ENCODE results near the gene PCYT2. TPM values are rescaled to one million over a fixed set of nuclear protein-coding genes. Genes with fewer than 3 reads are reported as not detected.

PCYT2 gene
- polyA plus RNA-seq, 3 donors from 2014 or later, result 44.7 to 59.6 (median 49.5) TPM

DNA sequence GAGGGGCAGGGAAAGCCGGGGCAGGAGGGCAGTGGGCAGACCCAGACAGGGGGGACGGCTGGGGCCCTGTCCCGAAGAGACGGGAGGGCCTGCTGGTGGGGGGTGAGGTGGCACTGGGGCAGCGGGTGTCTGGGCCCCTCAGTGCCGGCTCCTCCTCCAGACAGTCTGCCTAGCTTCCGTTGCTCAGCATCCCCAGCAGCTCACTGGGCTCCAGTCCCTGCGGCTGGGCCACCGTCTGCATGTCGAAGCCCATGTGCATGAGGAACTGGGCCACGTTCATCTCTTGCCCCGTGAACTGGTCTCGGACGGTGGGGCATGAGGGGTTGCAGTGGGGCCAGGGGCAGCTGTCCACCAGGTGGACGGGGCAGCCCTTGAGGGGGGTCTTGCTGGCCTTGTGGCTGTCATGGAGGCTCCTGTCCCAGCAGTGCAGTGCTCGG, 41.6 kb upstream of the PCYT2 start:
- Mint-ChIP-seq H3K4me1 (peaks cover 0 to 1% of the 10 kb centered on the region in 2 donors), H3K36me3 (no peaks in the 10 kb centered on the region), H3K27me3 (ENCODE audit: low read depth in 3 of 3) (peaks cover 0 to 8% (median 2%) of the 10 kb centered on the region in 3 donors), H3K9me3 (no peaks in the 10 kb centered on the region), H3K4me3 (no peak overlapping the region), H3K27ac (no peak overlapping the region)
- DNase-seq, result no peak

DNA sequence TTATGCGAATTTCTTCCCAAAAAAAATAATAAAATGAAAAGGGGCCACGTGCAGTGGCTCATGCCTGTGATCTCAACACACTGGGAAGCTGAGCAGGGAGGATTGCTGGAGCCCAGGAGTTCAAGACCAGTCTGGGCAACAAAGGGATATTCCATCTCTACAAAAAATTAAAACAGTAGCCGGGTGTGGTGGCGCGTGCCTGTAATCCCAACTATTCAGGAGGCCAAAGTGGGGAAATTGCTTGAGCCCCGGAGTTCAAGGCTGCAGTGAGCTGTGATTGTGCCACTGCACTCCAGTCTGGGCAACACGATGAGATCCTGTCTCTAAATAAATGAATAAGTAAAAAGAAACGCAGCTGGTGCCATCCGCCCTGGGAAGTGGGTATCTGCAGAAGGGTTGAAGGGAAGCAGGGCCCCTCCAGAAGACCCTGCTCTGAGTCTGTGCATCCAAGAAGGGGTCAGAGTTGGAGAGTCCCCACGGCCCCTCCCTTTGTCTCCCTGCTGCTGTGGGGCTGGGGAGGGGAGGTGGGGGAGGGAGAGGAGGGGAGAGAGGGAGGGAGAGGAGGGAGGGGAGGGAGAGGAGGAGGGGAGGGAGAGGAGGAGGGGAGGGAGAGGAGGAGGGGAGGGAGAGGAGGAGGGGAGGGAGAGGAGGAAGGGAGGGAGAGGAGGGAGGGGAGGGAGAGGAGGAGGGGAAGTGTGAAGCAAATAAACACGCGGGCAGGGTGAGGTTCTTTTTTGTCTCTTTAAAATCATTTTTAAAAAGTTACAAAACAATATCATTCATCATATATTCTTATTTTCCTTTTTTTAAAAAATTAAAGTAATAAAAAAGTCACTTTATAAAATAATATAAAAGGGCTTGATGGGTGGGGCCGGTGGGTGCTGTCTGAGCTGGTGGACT, 40.8 kb upstream of the PCYT2 start:
- Mint-ChIP-seq H3K9me3 (no peaks in the 10 kb centered on the region), H3K27ac (no peak overlapping the region), H3K4me3 (no peak overlapping the region), H3K36me3 (no peaks in the 10 kb centered on the region), H3K27me3 (ENCODE audit: low read depth in 3 of 3) (peaks cover 0 to 8% (median 2%) of the 10 kb centered on the region in 3 donors), H3K4me1 (peaks cover 0 to 1% of the 10 kb centered on the region in 2 donors)
- DNase-seq, result no peak

DNA sequence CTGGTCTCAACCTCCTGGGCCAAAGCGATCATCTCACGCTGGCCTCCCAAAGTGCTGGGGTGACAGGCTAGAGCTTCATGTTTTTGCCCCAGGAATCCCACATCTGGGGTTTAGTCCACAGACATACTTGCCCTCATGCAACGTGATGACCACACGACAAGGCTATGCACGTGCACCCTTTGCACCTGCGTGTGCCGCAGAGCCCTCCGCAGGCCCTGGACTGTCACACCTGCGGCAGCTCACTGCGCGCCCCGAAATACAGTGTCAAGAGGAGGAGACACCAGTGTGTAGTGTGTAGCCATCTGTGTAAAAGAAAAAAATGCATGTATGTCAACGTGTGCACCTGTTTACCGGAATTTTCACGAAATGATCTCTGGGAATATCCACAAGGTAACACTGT, 39.3 kb upstream of the PCYT2 start:
- no peaks in the 10 kb centered on the region for H3K9me3 Mint-ChIP-seq
- no peak overlapping the region for H3K4me3 Mint-ChIP-seq
- no peaks in the 10 kb centered on the region for H3K36me3 Mint-ChIP-seq
- peaks cover 0 to 1% of the 10 kb centered on the region in 2 donors for H3K4me1 Mint-ChIP-seq
- no peak overlapping the region for H3K27ac Mint-ChIP-seq
- H3K27me3 Mint-ChIP-seq (ENCODE audit: low read depth in 3 of 3), result peaks cover 2 to 8% (median 2%) of the 10 kb centered on the region in 3 donors
- no peak for DNase-seq

DNA sequence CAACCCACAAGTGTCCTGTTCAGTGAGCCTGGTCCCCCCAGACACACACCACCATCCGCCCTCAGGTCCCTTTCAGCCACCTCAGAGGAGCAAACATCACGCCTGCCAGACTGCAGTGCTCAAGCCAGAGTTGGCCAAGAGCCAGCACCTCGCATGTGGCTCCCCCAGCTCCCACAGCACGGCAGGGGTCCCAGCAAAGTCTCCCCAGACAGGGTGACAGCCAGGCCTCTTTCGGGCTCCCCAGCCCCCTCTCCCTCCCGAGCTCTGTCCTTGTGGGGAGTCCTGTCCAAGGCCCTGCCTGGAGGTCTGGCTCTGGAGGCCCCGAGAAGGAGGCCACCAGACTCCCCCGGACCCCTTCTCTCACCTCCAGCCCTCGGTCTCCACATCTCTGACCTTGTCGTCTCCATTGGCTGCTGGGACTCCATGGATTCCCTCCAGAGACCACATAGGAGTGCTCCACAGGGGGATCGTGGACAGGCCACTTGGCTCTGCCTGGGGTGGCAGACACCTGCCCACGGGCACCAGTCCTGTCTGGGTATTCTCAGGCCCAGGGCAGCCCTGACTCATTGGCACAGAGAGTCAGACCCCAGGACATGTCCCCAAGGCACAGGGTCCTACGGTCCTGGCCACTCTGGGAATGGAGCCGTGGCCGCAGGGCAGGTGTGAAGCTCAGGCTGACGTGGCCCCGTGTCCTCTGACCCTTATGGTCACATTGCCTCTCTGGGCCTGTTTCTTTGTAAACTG, 37.6 kb upstream of the PCYT2 start:
- no peak for DNase-seq
- H3K4me3 Mint-ChIP-seq, result no peak overlapping the region
- H3K27ac Mint-ChIP-seq, result no peak overlapping the region
- peaks cover 2 to 5% (median 4%) of the 10 kb centered on the region in 3 donors for H3K27me3 Mint-ChIP-seq (ENCODE audit: low read depth in 3 of 3)
- H3K9me3 Mint-ChIP-seq, result no peaks in the 10 kb centered on the region
- peaks cover 0 to 1% of the 10 kb centered on the region in 2 donors for H3K4me1 Mint-ChIP-seq
- no peaks in the 10 kb centered on the region for H3K36me3 Mint-ChIP-seq

DNA sequence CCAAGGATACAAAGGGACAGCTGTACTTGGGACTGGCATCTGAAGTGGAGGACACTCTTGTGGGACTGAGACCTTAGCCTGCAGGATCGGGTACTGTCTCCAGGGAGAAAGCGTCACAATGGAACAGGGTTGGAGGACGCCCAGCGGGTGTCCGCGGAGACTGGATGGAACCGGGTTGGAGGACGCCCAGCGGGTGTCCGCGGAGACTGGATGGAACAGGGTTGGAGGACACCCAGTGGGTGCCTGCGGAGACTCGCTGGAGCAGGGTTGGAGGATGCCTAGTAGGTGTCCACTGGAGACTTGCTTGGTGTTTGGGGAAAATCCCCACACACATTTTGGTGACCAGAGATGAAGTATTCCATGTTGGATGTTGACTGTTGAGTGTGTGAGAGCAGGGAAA, 36.0 kb upstream of the PCYT2 start, which contains the start of gene MYADML2:
TSS of gene MYADML2 (minus strand) at position 45 of the 400 bp plus-strand sequence. CDS start 5,492 bp downstream, outside the sequence.
- peaks cover 0 to 1% of the 10 kb centered on the region in 2 donors for H3K4me1 Mint-ChIP-seq
- H3K27me3 Mint-ChIP-seq (ENCODE audit: low read depth in 3 of 3), result peaks cover 2 to 8% (median 5%) of the 10 kb centered on the region in 3 donors
- H3K4me3 Mint-ChIP-seq, result no peak within 1 kb of the TSS
- no peaks in the 10 kb centered on the region for H3K36me3 Mint-ChIP-seq
- H3K27ac Mint-ChIP-seq, result no peak within 1 kb of the TSS
- no peak for DNase-seq
- H3K9me3 Mint-ChIP-seq, result no peaks in the 10 kb centered on the region

DNA sequence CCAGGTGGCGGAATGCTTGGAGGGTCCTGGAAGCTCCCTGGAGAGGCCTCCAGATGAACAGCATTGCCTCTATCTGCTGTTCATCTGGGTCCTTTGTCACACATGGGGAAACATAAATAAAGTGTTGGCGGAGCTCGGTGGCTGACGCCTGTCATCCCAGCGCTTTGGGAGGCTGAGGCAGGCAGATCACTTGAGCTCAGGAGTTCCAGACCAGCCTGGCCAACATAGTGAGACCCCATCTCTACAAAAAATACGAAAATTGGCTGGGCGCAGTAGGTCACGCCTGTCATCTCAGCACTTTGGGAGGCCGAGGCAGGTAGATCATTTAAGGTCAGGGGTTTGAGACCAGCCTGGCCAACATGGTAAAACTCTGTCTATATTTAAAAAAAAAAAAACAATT, 33.7 kb upstream of the PCYT2 start:
- H3K27me3 Mint-ChIP-seq (ENCODE audit: low read depth in 3 of 3), result peaks cover 2 to 7% (median 7%) of the 10 kb centered on the region in 3 donors
- H3K27ac Mint-ChIP-seq, result no peak overlapping the region
- no peaks in the 10 kb centered on the region for H3K9me3 Mint-ChIP-seq
- no peak overlapping the region for H3K4me3 Mint-ChIP-seq
- no peak for DNase-seq
- no peaks in the 10 kb centered on the region for H3K36me3 Mint-ChIP-seq
- no peaks in the 10 kb centered on the region for H3K4me1 Mint-ChIP-seq

DNA sequence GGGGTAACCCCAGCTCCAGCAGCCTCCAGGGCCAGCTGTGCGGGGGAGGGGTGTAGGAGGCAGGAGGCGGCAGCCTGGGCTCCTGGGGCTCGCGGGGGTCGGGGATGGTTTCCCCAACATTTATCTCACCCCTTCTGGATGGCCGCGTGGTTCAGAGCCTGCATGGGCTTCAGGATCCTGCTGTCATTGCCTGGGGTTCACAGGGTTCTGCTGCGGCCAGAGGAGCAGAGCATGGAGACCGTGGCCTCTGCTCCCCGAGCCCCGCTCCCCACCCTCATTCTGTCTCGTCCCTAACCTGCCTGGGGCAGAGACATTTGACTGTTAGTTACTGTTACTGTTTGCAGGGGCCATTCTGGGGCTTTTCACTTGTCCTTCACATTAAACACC, 31.0 kb upstream of the PCYT2 start:
- H3K4me1 Mint-ChIP-seq, result peaks cover 0 to 4% of the 10 kb centered on the region in 2 donors
- no peaks in the 10 kb centered on the region for H3K9me3 Mint-ChIP-seq
- H3K36me3 Mint-ChIP-seq, result no peaks in the 10 kb centered on the region
- DNase-seq, result no peak
- H3K4me3 Mint-ChIP-seq, result no peak overlapping the region
- peaks cover 2 to 7% (median 7%) of the 10 kb centered on the region in 3 donors for H3K27me3 Mint-ChIP-seq (ENCODE audit: low read depth in 3 of 3)
- no peak overlapping the region for H3K27ac Mint-ChIP-seq

DNA sequence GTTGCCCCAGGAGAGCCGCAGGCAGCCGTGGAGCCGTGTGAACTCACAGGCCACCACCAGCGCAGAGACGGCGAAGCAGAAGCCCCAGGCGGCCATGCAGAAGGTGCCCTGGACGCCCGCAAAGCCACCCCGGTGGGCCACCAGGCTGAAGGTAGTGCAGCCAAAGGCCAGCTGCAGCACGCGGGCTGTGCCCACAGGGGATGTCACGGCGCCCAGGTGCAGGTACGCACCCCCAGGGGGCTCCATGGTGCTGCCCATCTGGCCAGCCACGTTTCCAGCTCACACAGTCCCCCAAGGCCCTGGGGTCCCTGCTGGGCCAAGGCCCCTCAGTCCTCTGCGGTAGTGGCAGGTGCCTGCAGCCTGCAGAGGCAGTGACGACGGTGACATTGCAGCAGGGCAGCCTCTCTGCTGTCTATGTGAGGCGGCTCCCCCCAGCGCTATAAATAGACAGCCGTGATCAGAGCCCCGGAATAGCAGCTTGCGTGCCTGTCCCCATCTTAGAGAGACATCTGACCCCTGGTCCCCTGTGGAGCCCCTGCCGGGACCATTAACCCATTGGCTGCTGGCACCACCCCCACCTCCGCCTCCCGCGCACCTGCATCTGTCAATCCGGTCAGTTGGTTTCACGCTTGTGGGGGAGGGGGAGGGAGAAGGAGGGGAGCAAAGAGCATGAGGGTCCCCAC, 30.4 kb upstream of the PCYT2 start:
- DNase-seq, result no peak
- Mint-ChIP-seq H3K9me3 (no peaks in the 10 kb centered on the region), H3K4me1 (peaks cover 0 to 6% of the 10 kb centered on the region in 2 donors), H3K27ac (no peak overlapping the region), H3K36me3 (no peaks in the 10 kb centered on the region), H3K4me3 (no peak overlapping the region), H3K27me3 (ENCODE audit: low read depth in 3 of 3) (peaks cover 2 to 7% (median 7%) of the 10 kb centered on the region in 3 donors)

DNA sequence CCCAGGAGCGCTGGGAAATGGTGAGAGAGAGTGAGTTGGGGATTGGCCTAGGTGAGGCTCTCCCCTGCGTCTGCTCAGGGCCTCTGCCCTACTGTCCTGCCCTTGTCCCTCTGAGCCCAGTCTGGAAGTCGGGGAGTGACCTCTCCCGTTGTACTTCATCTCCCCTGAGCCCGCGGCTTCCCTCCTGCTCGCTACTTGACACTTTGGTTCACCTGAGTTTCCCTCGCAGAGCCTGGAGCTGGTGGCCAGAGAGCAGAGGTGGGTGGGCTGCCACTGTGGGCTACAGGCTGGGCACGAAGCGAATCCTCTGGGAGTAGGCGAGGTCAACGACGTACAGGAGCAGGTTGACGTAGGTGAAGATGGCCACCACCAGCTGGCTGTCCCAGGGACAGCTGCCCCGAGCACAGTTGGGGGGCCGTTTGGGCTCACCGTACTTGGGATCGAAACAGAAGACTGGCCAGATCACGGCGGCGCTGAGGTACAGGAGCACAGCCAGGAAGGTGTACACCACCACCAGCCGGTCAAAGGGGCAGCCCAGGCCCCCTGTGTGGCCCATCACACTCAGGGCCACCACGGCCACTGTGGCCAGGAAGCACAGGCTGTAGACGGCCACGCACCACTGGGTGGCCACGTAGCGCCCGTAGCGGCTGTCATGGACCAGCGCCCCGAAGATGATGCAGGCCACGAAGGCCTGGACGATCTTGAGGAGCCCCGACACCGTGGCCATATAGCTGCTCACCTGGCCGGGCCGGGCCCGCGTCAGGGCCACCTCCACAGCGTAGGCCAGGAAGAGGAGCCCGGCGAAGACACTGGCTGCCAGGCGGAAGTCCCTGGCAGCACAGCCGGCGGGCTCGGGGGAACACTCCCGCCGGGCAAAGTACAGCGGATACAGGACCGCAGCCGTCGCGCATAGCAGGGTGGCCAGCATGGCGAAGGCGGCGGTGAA, 29.6 kb upstream of the PCYT2 start:
- peaks cover 0 to 7% (median 6%) of the 10 kb centered on the region in 3 donors for H3K27me3 Mint-ChIP-seq (ENCODE audit: low read depth in 3 of 3)
- H3K36me3 Mint-ChIP-seq, result no peaks in the 10 kb centered on the region
- H3K27ac Mint-ChIP-seq, result no peak overlapping the region
- H3K9me3 Mint-ChIP-seq, result no peaks in the 10 kb centered on the region
- H3K4me1 Mint-ChIP-seq, result peaks cover 0 to 10% of the 10 kb centered on the region in 2 donors
- no peak overlapping the region for H3K4me3 Mint-ChIP-seq
- no peak for DNase-seq

DNA sequence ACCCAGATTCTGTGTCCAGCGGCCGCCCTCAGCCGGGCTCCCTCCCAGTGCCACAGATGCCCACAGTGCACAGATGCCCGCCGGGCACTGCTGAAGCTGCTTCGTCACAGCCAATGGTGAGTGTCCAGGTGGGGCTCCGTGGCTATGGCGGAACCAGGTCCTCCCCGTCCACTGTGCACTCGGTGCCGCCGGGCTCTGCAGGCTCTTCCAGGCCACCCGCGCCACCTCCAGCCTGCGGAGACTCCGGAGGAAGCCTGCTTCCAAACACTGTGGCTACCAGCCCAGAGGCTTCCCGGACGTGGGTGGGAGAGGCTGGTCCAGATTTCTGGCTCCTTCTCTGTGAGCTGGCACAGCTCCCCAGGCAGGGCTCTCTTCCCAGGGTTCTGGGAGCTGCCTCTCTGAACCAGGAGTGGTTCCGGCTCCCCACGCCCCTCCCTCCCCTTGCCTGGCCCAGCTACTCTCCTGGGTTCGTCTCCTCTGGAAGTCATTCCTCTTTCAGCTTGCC, 28.7 kb upstream of the PCYT2 start:
- no peaks in the 10 kb centered on the region for H3K9me3 Mint-ChIP-seq
- DNase-seq, result no peak
- H3K4me1 Mint-ChIP-seq, result peaks cover 0 to 10% of the 10 kb centered on the region in 2 donors
- H3K36me3 Mint-ChIP-seq, result no peaks in the 10 kb centered on the region
- no peak overlapping the region for H3K27ac Mint-ChIP-seq
- peaks cover 0 to 7% (median 6%) of the 10 kb centered on the region in 3 donors for H3K27me3 Mint-ChIP-seq (ENCODE audit: low read depth in 3 of 3)
- H3K4me3 Mint-ChIP-seq, result no peak overlapping the region

DNA sequence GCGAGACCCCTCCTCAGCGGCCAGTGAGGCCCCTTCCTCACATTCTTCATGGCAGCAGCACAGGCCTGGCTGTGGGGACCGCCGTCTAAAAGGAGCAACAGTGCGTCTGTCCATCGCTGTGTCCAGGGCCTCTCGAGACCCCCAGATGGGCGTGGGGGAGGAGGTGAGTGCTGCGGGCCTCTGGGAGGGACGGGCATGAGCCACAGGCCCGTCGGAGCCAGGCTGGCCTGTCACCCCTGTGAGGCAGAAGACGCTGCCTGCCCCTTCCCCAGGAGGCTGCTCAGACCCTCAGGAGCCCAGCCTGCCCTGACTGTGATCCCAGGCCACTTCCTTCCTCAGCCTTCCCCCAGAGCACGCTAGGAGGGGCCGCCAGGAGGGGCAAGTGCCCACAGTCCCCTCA, 28.0 kb upstream of the PCYT2 start:
- H3K27me3 Mint-ChIP-seq (ENCODE audit: low read depth in 3 of 3), result peaks cover 0 to 7% (median 3%) of the 10 kb centered on the region in 3 donors
- H3K27ac Mint-ChIP-seq, result no peak overlapping the region
- H3K4me3 Mint-ChIP-seq, result no peak overlapping the region
- H3K9me3 Mint-ChIP-seq, result no peaks in the 10 kb centered on the region
- no peaks in the 10 kb centered on the region for H3K36me3 Mint-ChIP-seq
- DNase-seq, result no peak
- H3K4me1 Mint-ChIP-seq, result peaks cover 0 to 10% of the 10 kb centered on the region in 2 donors

DNA sequence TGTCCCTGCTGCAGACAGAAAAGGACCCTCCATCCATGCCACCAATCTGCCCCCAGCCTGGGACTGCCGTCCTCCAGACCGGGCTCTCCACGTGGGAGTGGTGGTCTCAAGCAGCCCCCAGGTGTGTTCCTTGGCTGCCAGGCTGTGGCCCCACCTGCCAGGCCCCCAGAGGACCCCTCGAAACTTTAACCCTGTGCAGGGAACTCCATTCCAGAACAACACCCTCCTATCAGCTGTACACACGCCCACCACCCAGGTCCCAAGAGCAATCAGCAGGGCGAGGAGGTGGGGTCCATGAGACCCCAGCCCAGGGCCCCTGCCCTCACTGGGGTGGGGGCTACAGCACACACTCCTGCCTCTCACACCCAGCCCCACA, 24.5 kb upstream of the PCYT2 start:
- peak overlapping the region in 4 of 5 donors; percentile 18 to 59 (median 42) for H3K4me3 Mint-ChIP-seq
- no peaks in the 10 kb centered on the region for H3K36me3 Mint-ChIP-seq
- peak overlapping the region in 1 of 6 donors; percentile 35 for H3K27ac Mint-ChIP-seq
- no peaks in the 10 kb centered on the region for H3K9me3 Mint-ChIP-seq
- H3K27me3 Mint-ChIP-seq (ENCODE audit: low read depth in 3 of 3), result peaks cover 0 to 6% (median 2%) of the 10 kb centered on the region in 3 donors
- H3K4me1 Mint-ChIP-seq, result peaks cover 0 to 10% of the 10 kb centered on the region in 2 donors
- no peak for DNase-seq
